Measurements from ENCODE around the gene C9orf50.

C9orf50 gene

GRCh38 chr9:129620669-129621295 lies at the start of gene C9orf50:
Gene C9orf50, minus strand, starts transcription at chr9:129621101. Its CDS starts 527 bp downstream, at chr9:129620574.
- H3K4me3 ChIP-seq (replicated peaks in 1 of 2; ENCODE audit: low read depth in 2 of 2, low read length in 2 of 2) = peak within 1 kb of the TSS; percentile 36 to 46
- no peak for DNase-seq (ENCODE audit: low read depth in 2 of 2)
- TF ChIP-seq CTCF (IDR thresholded peaks at IDR 0.05; ENCODE audit: low read depth, low read length) = no peak

GRCh38 chr9:129669946-129670345 lies 49.0 kb upstream of the C9orf50 start:
- no peak for TF ChIP-seq CTCF (IDR thresholded peaks at IDR 0.05; ENCODE audit: low read depth, low read length)
- H3K4me3 ChIP-seq (replicated peaks in 1 of 2; ENCODE audit: low read depth in 2 of 2, low read length in 2 of 2) = no peak overlapping the region
- DNase-seq (ENCODE audit: low read depth in 2 of 2) = no peak

GRCh38 chr9:129669141-129669718 lies 48.3 kb upstream of the C9orf50 start:
- no peak for TF ChIP-seq CTCF (IDR thresholded peaks at IDR 0.05; ENCODE audit: low read depth, low read length)
- no peak overlapping the region for H3K4me3 ChIP-seq (replicated peaks in 1 of 2; ENCODE audit: low read depth in 2 of 2, low read length in 2 of 2)
- DNase-seq (ENCODE audit: low read depth in 2 of 2) = no peak

- no peak for DNase-seq (ENCODE audit: low read depth in 2 of 2)
- no peak overlapping the region for H3K4me3 ChIP-seq (replicated peaks in 1 of 2; ENCODE audit: low read depth in 2 of 2, low read length in 2 of 2)
- no peak for TF ChIP-seq CTCF (IDR thresholded peaks at IDR 0.05; ENCODE audit: low read depth, low read length)
These were observed 46.9 kb upstream of the C9orf50 start for GRCh38 chr9:129667850-129668249.

- H3K4me3 ChIP-seq (replicated peaks in 1 of 2; ENCODE audit: low read depth in 2 of 2, low read length in 2 of 2) = no peak overlapping the region
- no peak for DNase-seq (ENCODE audit: low read depth in 2 of 2)
- no peak for TF ChIP-seq CTCF (IDR thresholded peaks at IDR 0.05; ENCODE audit: low read depth, low read length)
These were observed 46.5 kb upstream of the C9orf50 start for GRCh38 chr9:129667378-129667777.

- TF ChIP-seq CTCF (IDR thresholded peaks at IDR 0.05; ENCODE audit: low read depth, low read length) = no peak
- H3K4me3 ChIP-seq (replicated peaks in 1 of 2; ENCODE audit: low read depth in 2 of 2, low read length in 2 of 2) = no peak overlapping the region
These were observed 45.7 kb upstream of the C9orf50 start for GRCh38 chr9:129666575-129666974.

More at GRCh38 chr9:129666575-129666974, 45.7 kb upstream of the C9orf50 start:
- no peak for DNase-seq (ENCODE audit: low read depth in 2 of 2)

Data from cardiac fibroblast (primary cell).